ENCODE measurements around the gene C14orf119.
A peak's percentile ranks its signal among the peaks of the same experiment; 100 is the strongest.
"Not testable (repeated sequence)": the region's sequence is repeated elsewhere in the genome, so short reads cannot be mapped to it uniquely, and the experiment has no call there.

The C14orf119 gene

DNA sequence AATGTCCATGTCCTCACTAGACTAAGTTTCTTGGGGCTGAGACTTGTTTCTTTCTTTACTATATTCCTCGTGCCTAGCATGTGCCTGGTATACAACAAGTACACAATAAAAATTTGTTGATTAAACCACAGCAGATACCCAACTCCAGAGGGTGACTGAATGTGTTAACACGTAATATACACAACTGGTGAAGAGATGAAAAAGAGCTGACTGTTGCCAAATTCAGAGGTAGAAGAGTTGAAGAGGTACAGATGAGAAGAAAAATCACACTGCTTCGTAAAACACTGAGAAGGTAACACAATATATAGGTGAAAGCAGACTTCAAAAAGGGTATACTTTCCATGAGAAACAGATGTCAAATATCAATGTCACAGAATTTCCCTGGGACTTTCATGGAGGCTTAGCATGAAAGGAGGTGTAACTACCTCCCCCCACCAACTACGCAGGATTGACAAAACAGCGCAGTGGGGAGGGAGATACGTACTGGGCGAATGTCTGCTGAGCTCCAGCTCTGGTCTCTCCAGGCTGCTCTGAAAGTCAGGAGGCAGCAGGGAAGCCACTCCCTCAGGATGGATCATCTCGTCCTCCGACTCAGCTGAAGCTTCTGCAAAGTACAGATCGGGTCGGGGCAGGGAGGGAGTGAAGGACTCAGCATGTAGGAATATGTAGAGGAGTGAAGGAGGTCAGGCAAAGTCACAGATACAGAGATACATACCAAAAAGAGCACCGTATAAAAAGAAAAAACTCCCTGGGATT lies 5.6 kb upstream of the C14orf119 start:
- no peak for DNase-seq (ENCODE audit: low spot score)

DNA sequence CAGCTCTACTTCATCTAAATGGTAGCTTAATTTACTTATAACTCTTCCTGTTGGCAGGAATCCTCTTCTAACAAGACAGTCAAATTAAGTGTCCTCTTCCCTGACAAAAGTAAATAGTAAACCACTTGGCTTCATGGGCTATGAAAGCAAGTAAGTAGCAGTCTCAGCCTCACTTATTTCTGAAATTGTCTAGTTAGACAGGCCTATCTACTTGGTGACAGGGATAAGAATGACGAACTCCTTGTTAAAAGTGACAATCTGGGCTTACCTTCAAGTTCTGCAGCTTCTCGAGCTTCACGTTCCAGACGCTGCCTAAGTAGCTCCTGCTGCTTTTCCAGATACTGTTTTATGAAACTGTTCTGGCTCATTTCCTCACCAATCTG lies 5.1 kb upstream of the C14orf119 start:
- DNase-seq (ENCODE audit: low spot score): no peak

DNA sequence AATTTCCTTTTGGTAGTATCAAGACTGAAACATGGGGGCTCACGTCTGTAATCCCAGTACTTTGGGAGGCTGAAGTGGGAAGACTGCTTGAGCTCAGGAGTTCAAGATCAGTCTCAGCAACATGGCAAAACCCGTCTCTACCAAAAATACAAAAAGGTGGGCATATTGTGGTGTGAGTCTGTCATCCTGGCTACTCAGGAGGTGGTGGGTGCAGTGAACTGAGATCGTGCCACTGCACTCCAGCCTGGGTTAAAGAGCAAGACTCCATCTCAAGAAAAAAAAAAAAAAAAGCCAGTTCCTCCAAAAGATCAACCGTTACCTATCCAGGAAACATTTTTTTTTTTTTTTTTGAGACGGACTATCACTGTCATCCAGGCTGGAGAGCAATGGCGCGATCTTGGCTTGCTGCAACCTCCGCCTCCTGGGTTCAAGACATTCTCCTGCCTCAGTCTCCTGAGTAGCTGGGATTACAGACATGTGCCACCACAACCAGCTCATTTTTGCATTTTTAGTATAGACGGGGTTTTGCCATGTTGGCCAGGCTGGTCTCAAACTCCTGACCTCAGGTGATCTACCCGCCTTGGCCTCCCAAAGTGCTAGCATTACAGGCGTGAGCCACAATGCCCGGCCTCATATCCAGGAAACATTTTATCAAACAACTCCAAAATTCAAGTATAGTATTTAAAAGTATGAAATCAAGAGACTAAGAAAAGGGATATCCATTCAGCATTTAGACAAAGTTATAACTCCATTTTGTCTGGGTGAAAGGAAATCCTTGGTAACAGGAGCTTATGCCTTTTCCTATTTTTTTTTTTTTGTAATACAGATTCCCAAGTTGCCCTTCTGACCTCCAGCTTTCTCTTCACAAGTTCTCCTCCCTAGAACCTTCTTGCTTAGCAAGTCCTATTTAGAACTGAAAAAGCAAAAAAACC lies 3.7 kb upstream of the C14orf119 start:
- DNase-seq (ENCODE audit: low spot score): no peak

DNA sequence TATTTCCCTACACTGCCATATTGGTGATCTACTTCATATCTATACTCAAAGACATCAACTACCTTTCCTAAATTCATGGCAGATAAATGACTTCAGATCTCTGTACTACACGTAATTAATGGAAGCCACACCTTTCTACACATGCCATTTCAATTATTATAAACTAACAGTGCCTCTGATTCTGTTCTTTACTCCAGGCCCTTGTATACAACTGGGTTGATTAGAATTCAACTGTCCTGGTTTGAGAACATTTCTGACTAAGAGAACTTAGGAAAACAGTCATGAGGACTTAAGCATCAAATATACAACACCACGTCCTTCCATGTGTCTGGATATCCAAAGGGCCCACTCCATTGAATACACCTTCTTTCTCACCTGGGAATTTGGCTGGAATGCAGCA lies 2.2 kb upstream of the C14orf119 start:
- DNase-seq (ENCODE audit: low spot score): no peak

DNA sequence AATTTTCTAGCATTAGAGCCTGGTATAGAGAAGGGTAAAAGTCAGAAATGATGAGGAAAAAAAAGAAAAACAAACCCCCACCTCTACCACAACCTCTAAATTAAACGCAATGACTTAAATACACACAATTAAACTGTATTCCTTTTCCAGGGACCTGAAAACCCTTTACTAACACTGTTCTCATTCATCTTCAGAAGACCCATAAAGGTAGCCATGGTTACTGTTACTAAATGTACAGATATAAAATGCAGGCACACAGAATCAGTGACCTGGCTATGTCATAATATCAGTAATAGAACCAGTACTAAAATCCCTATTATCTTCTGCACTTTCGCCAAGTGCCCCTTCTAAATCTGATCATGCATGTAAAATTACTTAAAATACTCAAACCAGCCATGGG lies 1.8 kb upstream of the C14orf119 start:
- no peak for DNase-seq (ENCODE audit: low spot score)

DNA sequence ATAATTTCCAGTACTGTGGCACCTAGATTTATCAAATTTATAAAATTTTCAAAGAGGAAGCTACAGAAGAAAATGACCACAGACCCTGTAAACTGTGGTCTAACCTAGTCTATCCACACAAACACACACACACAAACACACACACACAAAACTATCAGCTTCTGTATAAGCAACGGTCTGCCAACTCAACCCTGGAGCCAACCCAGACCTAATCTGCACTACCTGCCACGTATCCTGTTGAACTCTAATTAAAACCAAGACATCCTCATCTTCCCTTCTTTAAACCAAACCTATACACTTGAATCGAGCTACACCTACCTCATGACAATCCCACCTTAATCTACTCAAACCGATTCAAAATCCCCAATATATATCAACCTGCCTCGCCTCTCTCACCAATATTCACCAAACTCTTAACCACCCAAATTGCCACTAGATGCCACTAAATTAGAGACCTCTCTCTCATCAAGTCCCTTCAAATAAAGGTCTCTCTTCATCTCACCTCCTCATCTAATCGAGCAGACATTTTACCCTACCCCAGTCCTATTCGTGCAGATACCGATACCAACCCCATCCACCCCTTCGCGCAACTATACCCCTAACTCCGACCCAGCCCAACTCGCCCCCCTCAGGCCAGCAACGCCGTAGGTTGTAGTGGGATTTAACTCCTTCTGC lies 1.2 kb upstream of the C14orf119 start:
- DNase-seq (ENCODE audit: low spot score): no peak

DNA sequence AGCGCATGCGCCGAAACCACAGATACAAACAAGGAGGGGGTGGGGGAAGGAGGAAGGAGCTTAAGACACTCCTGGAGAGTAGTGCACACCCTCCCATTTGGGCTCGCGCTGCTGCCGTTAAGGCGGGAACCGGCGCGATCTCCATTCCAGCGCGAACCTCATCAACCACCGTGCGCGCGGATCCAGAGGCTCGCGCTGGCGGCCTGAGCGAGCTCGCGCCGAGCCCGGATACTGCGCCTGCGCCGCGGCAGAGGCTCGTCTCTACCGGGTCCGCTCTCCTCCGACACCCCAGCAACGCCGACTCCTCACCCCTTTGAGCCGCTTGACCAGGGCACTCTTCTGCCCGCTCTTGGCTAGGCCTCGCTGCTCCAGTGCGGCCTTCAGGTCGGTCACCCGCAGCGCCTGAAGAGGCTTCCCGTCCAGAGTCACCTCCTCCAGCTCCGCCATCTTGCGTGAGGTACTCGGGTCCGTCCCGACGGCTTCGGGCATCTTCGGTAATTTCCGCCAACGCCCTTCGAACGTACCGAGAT lies 574 bp upstream of the C14orf119 start, which contains the start of gene ACIN1:
Gene ACIN1 (minus strand): TSS at position 471 of the 530 bp plus-strand sequence. CDS start 24 bp downstream, at position 447.
- DNase-seq (ENCODE audit: low spot score): peak; percentile 88

DNA sequence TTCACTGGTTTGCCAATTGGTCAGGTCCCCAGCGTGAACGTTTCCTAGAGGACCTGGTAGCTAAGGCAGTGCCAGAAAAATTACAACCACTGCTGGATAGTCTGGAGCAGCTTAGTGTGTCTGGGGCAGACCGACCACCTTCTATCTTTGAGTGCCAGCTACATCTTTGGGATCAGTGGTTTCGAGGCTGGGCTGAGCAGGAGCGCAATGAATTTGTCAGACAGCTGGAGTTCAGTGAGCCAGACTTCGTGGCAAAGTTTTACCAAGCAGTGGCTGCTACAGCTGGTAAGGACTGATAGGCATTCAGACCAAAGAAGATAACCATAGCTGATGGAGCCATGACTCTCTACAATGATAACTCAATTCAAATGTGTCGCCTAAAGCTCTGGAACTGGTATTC lies 2.5 kb downstream of the C14orf119 start:
- no peak for DNase-seq (ENCODE audit: low spot score)

DNA sequence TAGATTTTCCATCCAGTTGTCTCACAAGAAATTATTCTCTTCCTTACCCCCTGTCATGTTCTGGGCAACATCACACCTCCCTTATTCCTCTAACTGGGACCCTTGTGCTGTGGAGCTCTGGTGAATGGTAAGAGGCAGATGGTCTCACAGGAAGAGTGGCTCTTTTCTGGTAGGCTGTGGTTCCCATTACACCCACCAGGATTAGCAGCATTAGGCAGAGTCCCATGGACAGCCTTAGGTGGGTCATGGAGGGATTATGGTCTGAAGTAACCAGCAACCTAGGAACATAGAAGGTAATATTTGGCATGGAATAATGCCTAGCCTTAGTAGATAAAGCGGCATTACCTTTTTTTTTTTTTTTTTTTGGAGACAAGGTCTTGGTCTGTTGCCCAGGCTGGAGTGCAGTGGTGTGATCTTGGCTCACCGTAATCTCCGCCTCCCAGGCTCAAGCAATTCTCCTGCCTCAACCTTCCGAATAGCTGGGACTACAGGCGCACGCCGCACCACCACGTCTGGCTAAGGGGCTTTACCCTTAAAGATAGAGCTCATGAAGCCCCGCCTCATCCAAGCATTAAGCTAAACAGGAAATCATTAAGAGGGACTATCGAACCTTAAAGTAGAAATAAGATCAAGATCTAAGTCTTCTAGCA lies 4.0 kb downstream of the C14orf119 start:
- no peak for DNase-seq (ENCODE audit: low spot score)

DNA sequence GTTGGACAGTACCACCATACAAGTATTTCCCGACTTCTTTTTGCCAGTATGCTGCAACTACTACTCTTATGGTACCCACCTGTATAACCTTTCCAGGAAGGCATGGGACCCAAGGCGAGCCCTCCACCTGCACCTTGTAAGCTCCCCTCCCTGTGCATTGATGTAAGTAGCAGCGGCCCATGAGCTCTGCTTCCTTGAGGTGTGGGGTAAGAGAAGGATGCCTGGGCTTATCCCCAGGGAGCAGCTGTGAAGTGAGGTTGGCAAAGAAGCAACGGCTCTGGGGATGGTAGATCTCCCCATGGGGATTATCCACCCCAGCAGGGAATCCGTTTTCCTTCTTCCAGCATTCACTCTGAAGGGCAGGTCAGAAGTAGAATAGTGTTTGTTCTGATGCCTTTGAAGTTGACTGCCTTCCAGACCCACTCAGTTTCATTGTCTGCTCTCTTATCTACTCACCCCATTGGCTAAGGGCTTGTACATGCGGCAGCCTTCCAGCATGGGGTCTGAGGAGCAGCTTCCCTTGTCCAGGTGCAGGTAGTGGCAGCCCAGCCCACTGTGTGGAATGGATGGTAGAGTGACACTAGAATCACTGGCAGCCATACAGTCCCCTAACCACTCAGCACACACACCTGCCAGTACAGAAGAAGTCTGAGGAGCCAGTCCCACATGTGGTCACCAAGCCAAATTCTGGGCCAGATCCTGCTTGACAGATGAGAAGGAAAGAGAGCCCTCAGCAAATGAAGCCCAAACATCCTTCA lies 6.1 kb downstream of the C14orf119 start:
- DNase-seq (ENCODE audit: low spot score): no peak

DNA sequence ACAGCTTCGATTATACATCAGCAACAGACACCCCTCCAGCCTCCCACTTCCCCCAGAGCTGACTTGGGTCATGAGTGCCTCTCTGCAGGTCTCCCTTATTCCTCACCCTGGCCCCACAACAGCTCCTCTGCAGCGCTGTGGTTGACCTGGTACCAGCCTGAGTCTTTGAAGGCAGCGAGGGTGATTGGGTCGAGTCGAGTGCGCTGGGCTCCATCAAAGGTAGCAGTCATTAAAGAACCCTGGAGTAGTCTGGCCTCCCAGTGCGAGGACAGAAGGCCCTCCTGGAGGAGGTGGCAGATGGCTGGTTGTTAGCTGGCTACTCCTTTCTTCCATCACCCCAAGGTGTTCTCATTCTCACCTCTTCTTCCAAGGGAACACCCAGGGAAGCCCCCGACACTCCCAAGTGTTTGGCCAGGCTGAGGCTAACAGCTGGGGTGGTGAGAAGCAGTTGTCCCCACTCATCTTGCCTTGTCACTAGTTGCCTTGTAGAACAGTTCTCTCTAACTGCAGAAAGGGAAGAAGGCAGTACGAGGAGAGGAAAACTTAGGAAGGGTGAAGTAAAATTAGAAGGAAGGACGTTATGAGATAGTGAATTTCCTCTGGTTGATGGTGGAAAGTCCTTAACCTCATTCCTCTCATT lies 6.8 kb downstream of the C14orf119 start:
- no peak for DNase-seq (ENCODE audit: low spot score)

DNA sequence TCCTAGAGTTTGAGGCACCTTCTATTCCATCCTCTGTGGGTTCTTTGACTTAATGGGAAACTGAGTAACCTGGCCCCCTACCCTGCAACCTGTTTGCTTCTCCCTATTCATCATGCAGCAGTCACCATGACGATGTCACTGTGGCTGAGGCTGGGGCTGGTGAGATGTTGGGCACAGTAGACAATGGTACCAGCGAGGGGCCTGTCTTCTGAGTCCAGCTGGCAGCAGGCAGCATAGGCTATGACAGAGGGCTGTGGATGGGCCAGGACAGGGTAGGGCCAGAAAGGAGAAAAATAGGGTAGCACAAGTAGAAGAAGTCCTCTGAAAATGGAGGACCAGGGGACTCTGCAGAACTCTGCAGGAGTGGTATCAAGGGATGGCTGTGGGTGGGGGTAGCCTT lies 7.5 kb downstream of the C14orf119 start:
- DNase-seq (ENCODE audit: low spot score): no peak

DNA sequence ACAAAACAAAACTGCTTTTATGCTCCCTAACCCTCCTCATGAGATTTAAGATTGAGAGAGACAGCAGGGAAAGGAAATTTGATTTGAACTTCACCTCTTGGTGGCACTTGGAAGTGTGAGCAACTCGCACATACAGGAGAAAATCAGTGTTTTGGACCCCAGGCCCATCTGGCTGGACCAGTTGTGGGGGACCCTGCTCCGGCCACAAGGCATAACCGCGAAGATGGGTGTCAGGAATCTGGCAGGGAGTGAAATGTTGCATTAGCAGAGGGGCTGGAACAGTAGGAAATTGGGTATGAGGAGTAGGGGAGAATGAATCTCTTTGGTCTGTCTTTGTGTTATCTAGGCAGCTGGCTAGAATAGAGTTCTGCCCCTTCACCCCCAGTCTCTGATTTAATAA lies 8.3 kb downstream of the C14orf119 start:
- DNase-seq (ENCODE audit: low spot score): no peak

DNA sequence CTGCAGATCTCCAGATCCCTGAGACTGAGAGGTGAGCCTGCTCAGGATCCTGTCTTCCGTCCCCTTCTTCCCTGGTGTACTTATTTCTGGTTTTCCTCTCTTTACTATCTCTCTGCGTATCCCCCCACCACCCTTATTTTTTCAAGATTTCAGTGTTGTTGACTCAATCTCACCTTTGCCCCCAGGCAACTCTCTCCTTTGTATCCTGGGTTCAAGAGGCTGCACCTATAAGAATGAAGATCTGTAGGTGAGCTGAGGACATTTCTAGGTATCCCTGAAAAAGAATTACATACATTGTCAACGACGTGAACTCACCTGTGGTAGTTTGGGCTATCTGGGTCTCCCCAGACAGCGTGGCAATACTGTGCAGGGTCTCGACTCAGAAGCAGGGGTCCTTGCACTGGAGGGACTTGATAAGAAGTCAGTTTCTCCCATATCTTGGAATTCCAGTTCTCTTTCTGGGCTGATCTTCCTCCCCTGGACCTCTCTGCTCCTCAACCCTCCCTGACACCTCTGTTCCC lies 8.8 kb downstream of the C14orf119 start:
- no peak for DNase-seq (ENCODE audit: low spot score)

DNA sequence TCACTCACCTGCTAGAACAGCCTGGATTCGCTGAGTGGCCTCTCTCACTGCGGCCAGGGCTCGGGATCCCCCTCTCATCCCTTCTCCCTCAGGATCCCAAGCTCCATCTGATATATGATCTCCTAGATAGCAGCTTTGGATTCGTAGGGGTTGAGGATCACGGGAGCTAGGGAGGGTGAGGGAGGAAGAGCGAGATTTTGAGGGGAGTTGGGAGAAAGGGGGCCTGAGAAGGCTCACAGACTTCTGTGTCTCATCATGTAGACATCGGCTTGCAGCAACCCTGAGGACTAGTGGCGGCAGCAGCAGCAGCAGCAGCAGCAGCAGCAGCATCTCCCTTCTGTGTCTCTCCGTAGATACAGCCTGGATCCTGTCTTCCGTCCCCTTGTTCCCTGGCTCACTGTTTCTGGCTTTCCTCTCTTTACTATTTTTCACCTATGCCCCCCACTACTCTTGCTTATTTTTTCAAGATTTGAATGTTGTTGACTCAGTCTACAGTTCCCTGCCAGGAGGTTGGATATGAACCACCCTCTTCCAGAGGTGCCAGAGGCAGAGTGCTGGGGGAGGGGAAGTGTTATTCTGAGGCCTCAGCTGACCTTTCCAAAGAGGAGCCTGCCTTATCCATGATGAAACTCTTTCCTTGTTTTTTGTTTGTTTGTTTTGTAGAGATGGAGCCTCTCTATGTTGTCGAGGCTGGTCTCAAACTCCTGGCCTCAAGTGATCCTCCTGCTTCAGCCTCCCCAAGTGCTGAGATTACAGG lies 9.5 kb downstream of the C14orf119 start, which contains the start of gene CIROP:
Gene CIROP (minus strand): TSS at position 399 of the 757 bp plus-strand sequence. CDS start 69 bp downstream, at position 330.
- no peak for DNase-seq (ENCODE audit: low spot score)

DNA sequence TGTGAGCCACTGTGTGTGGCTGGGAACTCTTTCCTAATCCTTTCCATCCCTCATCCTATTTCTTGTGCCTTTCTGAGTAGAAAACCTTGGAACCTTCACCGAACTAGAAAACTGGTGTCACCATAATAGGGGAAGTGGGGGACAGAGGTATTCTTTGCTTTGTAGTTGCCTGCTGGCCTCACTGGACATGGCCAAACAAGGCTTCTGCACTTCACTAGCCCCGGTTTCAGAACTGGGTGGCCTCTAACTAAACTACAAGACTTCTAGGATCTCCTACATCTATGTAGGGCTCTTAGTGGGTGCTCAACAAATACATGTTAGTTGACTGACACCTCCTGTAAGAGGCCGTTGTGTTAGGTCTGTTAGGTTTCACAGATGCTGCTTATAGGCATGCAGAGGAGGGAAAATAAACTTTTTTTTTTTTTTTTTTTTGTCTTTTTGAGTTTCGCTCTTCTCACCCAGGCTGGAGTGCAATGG lies 10.1 kb downstream of the C14orf119 start:
- DNase-seq (ENCODE audit: low spot score): no peak

DNA sequence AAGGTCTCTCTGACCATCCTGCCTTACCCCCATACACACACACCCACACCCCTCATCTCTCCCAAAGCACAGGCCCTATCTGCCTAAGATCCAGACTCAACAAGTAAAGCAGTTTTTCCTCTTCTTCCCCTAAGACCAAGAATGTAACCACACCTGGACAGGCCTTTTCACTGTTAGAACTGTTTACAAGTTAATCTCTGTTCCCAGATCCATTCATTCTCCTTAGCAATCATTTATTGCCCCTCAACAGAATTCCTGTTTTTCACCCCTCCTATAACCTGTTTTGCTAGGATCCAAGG lies 11.4 kb downstream of the C14orf119 start:
- DNase-seq (ENCODE audit: low spot score): no peak

DNA sequence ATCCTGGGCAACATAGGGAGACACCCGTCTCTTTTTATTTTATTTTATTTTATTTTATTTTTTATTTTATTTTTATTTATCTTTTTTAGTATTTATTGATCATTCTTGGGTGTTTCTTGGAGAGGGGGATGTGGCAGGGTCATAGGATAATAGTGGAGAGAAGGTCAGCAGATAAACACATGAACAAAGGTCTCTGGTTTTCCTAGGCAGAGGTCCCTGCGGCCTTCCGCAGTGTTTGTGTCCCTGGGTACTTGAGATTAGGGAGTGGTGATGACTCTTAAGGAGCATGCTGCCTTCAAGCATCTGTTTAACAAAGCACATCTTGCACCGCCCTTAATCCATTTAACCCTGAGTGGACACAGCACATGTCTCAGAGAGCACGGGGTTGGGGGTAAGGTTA lies 12.3 kb downstream of the C14orf119 start:
- DNase-seq (ENCODE audit: low spot score): not testable (repeated sequence)

DNA sequence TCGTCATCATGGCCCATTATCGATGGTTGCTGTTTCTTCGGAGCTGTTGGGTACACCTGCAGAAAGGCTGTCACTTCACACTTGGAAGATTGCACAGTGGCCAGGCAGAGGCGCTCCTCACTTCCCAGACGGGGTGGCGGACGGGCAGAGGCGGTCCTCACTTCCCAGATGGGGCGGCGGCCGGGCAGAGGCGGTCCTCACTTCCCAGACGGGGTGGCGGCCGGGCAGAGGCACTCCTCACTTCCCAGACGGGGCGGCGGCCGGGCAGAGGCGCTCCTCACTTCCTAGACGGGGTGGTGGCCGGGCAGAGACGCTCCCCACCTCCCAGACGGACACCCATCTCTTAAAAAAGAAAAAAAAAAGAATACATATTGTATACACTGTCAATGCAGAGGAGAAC lies 12.9 kb downstream of the C14orf119 start:
- DNase-seq (ENCODE audit: low spot score): not testable (repeated sequence)
